ENCODE data around the gene METRN.
A peak's percentile ranks its signal among the peaks of the same experiment; 100 is the strongest.
"Not testable (repeated sequence)": the region's sequence is repeated elsewhere in the genome, so short reads cannot be mapped to it uniquely, and the experiment has no call there.

The METRN gene

DNA sequence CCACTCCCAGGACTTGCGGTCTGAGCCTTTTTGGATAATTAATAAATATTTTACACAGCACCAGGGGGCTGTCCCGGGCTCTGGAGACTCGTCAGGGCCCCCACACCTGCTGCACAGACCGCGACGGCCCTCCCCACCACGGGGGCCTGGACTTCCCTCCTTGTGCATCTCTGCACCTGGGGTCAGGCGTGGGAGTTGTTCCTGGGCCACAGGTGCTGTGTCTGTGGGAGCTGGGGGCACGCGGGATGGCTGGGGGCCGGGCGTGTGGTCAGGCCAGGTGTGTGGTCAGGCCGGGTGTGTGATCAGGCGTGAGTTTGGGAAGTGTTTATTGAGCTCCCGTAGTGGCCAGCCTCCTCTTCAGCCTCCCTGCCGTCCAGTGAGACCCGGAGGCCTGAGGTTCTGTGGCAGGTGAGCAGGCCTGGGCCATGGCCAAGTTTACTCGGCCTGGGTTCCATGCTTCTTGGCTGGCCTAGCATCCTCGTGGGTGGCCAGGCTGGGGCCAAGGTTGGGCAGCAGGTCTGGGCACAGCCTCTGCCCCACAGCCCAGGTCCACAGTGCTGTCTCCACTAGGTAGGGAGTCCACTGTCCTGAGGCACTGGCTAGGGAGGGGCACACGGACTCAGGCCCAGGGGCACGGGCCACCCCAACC, 36.6 kb upstream of the METRN start:
- DNase-seq, result no peak

DNA sequence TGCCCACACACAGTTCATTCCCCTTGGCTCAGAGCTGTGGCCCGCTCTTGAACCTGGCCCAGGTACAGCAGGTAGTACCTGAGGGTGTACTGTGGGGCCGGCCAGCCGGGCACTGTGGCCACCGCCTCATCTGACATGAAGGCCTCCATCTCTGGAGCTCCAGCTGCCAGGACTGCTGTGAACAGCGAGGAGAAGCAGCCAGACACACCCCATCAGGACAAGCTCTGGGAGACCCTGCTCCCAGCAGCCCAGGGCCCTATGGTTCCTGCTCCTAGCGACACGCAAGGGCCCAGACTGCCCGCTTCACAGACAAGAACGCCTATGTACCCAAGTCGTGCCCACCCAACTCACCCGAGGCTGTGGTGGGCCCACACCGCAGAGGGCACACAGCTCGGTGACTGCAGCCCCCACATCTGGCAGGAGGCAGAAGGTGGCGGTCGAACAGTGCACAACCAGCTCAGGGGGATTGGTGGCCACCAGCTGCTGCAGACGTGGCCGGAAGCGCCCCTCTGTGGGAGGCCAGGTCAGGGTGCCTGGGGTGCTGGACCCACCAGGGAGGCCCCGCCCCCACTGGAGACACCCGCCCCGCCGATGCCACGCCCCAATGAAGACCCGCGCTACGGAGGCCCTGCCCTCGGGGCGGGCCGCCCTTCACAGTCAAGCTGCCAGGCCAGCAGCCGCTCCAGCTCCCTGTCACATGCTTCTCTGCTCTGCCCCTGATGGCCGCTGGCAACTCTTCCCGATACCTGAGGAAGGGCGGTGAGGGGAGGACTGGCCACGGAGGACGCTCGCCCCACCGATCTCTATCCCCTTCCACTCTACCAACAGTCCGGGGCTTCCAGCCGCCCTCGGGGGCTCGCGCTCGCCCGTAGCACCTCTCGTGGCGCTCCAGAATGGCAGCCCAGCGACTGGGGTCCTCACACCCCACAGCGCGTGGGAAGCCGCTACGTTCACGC, 35.8 kb upstream of the METRN start:
- peak; percentile 54 to 72 for DNase-seq

DNA sequence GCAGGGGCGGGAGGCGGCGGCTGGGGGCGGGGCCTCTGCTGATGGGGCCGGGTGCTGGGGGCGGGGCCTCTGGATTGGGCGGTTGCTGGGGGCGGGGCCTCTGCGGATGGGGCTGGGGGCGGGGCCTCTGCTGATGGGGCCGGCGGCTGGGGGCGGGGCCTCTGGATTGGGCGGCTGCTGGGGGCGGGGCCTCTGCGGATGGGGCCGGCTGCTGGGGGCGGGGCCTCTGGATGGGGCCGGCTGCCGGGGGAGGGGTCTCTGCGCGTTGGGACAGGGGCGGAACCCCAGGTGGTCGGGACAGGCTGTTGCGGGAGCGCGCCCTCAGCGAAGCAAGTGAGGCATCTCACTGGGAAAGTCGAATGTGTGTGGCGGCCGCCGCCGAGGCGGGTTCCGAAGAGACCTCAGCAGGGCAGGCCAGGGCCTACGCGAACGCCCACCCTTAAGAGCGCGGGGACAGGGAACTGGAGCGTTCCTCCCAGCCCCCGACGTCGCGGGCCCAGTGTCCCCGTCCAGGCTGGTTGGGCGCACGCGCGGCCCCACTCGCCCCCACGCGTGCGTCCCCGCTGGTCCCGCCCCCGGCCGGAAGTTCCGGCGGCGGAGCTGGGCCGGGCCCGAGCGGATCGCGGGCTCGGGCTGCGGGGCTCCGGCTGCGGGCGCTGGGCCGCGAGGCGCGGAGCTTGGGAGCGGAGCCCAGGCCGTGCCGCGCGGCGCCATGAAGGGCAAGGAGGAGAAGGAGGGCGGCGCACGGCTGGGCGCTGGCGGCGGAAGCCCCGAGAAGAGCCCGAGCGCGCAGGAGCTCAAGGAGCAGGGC, 34.9 kb upstream of the METRN start, which contains the start of gene STUB1:
Gene STUB1, plus strand, starts transcription at position 597 of the 811 bp plus-strand sequence. Its CDS starts 116 bp downstream, at position 713.
- peak; percentile 71 to 88 for DNase-seq

- DNase-seq, result no peak
These were observed 34.3 kb upstream of the METRN start for GRCh38 chr16:680625-680945.

DNA sequence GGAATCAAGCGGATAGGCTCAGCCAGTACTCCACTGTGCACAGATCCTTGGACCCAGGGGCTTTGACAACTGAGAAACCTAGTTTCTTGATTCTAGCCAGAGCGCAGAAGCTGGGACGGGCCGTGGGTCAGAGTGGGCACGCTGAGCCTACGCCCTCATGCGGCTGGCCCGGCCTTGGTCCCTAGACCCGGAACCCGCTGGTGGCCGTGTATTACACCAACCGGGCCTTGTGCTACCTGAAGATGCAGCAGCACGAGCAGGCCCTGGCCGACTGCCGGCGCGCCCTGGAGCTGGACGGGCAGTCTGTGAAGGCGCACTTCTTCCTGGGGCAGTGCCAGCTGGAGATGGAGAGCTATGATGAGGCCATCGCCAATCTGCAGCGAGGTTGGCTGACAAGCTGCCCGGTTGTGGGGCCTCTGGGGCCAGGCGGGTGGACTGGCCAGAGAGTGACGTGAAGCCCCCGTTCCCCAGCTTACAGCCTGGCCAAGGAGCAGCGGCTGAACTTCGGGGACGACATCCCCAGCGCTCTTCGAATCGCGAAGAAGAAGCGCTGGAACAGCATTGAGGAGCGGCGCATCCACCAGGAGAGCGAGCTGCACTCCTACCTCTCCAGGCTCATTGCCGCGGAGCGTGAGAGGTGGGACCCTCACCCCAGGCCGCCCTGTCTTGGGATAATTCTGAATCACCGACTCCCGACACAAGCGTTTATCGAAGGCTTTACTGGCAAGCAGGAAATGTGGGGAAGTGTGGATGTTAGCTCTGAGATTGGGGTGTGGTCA, 33.8 kb upstream of the METRN start:
- DNase-seq, result no peak

DNA sequence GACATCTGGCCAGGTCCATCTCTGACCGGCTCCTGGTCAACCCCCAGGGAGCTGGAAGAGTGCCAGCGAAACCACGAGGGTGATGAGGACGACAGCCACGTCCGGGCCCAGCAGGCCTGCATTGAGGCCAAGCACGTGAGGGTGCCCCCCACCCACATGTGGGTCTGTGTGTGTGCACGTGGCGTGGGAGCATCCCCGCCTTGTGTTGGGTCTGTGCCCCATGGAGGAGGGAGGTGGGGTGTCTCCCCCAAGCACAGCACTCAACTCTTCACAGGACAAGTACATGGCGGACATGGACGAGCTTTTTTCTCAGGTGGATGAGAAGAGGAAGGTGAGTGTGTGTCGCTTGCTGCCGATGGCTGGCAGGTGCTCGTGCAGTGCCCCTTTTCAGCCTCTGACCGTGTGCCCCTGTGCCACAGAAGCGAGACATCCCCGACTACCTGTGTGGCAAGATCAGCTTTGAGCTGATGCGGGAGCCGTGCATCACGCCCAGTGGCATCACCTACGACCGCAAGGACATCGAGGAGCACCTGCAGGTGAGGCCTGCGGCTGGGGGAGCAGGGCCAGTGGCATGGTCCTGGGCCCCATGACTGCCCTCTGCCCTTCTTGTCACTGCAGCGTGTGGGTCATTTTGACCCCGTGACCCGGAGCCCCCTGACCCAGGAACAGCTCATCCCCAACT, 33.0 kb upstream of the METRN start:
- DNase-seq, result no peak

DNA sequence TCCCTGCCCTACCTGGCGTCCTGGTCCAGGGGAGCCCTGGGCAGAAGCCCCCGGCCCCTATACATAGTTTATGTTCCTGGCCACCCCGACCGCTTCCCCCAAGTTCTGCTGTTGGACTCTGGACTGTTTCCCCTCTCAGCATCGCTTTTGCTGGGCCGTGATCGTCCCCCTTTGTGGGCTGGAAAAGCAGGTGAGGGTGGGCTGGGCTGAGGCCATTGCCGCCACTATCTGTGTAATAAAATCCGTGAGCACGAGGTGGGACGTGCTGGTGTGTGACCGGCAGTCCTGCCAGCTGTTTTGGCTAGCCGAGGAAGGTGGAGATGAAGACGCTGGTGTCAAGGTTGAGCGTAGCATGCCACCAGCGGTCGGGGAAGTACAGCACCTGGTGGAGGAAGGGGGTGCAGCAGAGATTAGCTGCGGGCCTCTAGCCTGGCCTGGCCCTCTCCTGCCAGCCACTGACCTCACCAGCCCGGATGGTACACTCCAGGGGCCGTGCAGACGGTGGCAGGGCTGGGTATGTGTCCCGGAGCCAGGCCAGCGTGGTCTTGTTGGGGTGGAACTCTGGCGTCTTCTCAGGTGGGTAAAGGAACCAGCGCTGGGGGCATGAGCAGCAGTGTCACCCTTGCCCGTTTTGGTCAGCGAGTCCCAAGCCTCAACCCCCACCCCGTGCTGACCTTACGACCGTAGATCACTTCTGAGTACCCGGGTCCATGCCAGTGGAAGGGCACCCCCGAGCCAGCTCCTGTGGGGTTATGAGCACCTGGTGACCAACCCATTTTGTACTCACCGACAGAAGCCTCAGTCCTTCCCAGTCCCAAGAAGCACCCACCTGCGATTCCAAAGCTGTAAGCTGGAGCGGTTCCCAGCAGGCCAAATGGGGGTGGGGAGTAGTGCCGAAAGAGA, 32.2 kb upstream of the METRN start:
- DNase-seq, result no peak

- no peak for DNase-seq
These were observed 31.4 kb upstream of the METRN start for GRCh38 chr16:683396-684070.

DNA sequence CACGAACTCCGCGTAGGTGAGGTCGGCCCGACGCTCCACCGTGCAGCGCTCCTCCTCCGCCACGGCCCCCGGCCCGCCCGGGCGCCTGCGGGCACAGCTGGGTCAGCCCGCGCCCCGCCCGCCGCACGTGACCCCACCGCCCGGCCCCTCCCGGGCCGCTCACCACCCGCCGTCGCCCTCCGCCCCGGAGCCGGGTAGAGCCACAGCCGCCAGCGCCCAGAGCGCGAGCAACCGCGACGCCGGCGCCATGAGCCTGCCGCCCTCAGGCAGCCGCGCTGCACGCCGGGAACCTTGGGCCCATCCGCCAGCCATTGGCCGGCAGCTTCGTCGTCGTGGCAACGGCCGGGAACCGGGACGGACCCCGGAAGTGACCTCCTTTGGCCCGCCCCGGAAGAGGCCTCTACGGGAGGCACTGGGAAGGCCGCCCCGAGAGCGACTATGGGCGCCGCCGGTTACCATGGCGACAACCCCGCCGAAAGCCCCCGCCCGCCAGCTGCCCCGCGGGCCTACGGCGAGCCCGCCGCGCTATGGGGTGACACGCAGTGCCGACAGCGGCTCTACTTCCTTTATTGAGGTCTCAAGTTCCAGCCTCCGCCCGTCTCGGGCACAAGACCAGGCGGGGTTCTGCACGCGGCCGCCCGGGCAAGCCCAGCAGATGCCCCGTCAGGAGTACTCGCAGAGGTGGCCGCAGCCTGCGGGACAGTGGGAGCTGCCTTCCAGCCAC, 30.7 kb upstream of the METRN start, which contains the start of gene JMJD8:
Gene JMJD8, minus strand, starts transcription at position 264 of the 724 bp plus-strand sequence. Its CDS starts 15 bp downstream, at position 249.
- peak; percentile 90 to 97 for DNase-seq

GRCh38 chr16:684961-685696, 29.8 kb upstream of the METRN start:
- peak; percentile 71 to 86 for DNase-seq

- DNase-seq, result peak in 1 of 2 experiments; percentile 66
These were observed 29.0 kb upstream of the METRN start for GRCh38 chr16:685967-686366.

DNA sequence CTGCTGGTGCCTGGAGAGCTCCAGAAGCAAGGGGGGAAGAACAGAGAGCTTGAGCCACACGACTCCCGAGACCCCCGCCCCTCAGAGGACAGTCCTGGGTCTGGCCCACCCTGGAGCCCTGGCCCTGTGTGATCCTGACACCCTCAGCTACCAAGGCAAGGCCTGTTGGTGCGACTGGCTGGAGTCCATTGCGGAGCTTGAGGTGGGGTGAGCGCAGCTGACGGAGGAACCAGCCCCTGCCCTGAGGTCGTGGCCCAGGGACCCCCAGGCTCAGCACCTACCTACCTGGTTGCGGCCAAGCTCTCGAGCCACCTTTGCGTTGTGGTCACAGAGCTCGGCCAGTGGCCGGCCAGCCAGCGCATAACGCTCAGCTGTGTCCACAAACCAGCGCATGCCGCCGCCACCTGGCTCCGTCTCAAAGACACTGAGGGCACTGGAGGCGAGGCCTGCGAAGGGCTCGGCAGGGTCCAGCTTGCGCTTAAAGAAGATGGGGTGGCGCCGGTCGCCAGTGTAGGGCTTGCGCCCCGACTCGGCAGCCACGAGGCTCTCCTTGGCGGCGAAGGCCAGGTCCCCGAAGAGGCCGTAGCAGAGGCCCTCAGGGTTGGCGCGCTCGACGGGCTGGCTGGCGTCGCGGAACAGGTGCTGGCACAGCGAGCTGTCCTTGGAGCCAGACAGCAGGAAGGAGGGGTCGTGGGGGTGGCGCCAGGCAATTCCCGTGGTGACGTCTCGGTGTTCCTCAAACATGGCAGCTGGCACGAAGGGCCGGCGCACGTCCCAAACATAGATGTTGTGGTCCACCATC, 28.3 kb upstream of the METRN start:
- DNase-seq, result no peak

- DNase-seq, result no peak
These were observed 27.4 kb upstream of the METRN start for GRCh38 chr16:687499-687898.

- no peak for DNase-seq
These were observed 25.6 kb upstream of the METRN start for GRCh38 chr16:689175-689897.

DNA sequence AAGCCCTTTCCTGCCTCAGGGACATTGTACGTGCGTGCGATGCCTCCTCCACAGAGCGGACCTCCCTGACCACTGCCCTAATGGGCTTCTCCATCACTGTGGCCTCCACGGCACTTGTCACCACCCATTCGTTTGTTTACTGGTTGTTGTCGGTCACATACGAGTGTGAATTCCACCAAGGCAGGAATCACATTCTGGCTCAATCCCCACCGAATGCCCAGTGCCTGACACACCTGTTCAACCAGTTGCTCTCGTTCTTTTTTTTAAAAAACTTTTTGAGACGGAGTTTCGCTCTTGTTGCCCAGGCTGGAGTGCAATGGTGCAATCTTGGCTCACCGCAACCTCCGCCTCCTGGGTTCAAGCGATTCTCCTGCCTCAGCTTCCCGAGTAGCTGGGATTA, 23.7 kb upstream of the METRN start:
- DNase-seq, result not testable (repeated sequence)

GRCh38 chr16:692356-693108, 22.4 kb upstream of the METRN start:
- DNase-seq, result no peak
